DOHH2 (cell line): ENCODE measurements around the gene SAT1.

Experiments used
- H3F3A ChIP-seq: fragments of 200-600 bp; sonication (generic), shearing (Covaris generic); 2 replicates; pipeline ENCODE4 v1.6.0; 2016; ENCODE audit warnings: antibody characterized with exemption, mild to moderate bottlenecking; ENCODE audit not compliant: control insufficient read depth, insufficient read depth
- H3K27ac ChIP-seq: fragments of 200-600 bp; sonication (generic); 2 replicates; pipeline ENCODE4 v1.5.1; 2014; ENCODE audit warnings: low read depth, mild to moderate bottlenecking, low read length, moderate library complexity
- H3K27me3 ChIP-seq: fragments of 200-600 bp; sonication (generic); 2 replicates; pipeline ENCODE4 v1.6.1; 2014; ENCODE audit warnings: mild to moderate bottlenecking, low read length, mixed read lengths; ENCODE audit not compliant: control insufficient read depth
- H3K36me3 ChIP-seq: fragments of 200-600 bp; sonication (generic); 2 replicates; pipeline ENCODE4 v1.6.1; 2014; ENCODE audit warnings: mild to moderate bottlenecking, low read length, moderate library complexity, mixed read lengths; ENCODE audit not compliant: control insufficient read depth
- H3K4me1 ChIP-seq: fragments of 200-600 bp; sonication (generic); 2 replicates; pipeline ENCODE4 v1.6.1; 2014; ENCODE audit warnings: mild to moderate bottlenecking, low read length, mixed read lengths; ENCODE audit not compliant: control insufficient read depth
- H3K4me2 ChIP-seq: fragments of 200-600 bp; sonication (generic); 2 replicates; pipeline ENCODE4 v1.6.0; 2014; ENCODE audit warnings: mild to moderate bottlenecking, low read length, moderate library complexity
- H3K4me3 ChIP-seq: fragments of 200-600 bp; sonication (generic); 2 replicates; pipeline ENCODE4 v1.5.1; 2014; ENCODE audit warnings: mild to moderate bottlenecking, low read length, mixed read lengths
- H3K79me2 ChIP-seq: fragments of 200-600 bp; sonication (generic); 2 replicates; pipeline ENCODE4 v1.6.1; 2014; ENCODE audit warnings: mild to moderate bottlenecking, low read length, mixed read lengths; ENCODE audit not compliant: control insufficient read depth
- H3K9me2 ChIP-seq: fragments of 200-600 bp; sonication (generic); replicated peaks from 2 replicates; pipeline ENCODE4 v1.6.1; 2014; ENCODE audit warnings: mild to moderate bottlenecking, low read length, mixed read lengths; ENCODE audit not compliant: control insufficient read depth
- H3K9me3 ChIP-seq: fragments of 200-600 bp; sonication (generic); 2 replicates; pipeline ENCODE4 v1.6.1; 2014; ENCODE audit warnings: antibody characterized with exemption, low read length, mixed read lengths; ENCODE audit not compliant: control insufficient read depth, insufficient read depth
- H4K20me1 ChIP-seq: fragments of 200-600 bp; sonication (generic); 2 replicates; pipeline ENCODE4 v1.6.0; 2014; ENCODE audit warnings: low read depth, mild to moderate bottlenecking, antibody characterized with exemption, low read length, moderate library complexity; ENCODE audit not compliant: control insufficient read depth, insufficient read depth
- CTCF ChIP-seq: fragments of 200-600 bp; sonication (generic); IDR thresholded peaks from one replicate; pipeline ENCODE4 v1.5.1; 2014; ENCODE audit warnings: antibody characterized with exemption, mild to moderate bottlenecking, low read depth, low read length; ENCODE audit not compliant: poor library complexity, severe bottlenecking
- EZH2phosphoT487 ChIP-seq: fragments of 200-600 bp; sonication (generic); IDR thresholded peaks from 2 replicates; pipeline ENCODE4 v1.6.1; 2017; ENCODE audit warnings: borderline replicate concordance, mild to moderate bottlenecking, antibody characterized with exemption, low read length, moderate library complexity, mixed read lengths

SAT1 gene

GRCh38 chrX:23749129-23749528 is 33.8 kb upstream of the SAT1 start:
- Histone ChIP-seq H4K20me1 (no peaks in the 10 kb centered on the region), H3K4me2 (no peak overlapping the region), H3F3A (peaks cover 7% of the 10 kb centered on the region), H3K9me2 (no peaks in the 10 kb centered on the region), H3K36me3 (peaks cover 5% of the 10 kb centered on the region), H3K4me1 (peaks cover 17% of the 10 kb centered on the region), H3K27me3 (no peaks in the 10 kb centered on the region), H3K4me3 (no peak overlapping the region), H3K27ac (no peak overlapping the region), H3K79me2 (no peaks in the 10 kb centered on the region), H3K9me3 (no peaks in the 10 kb centered on the region)
- TF ChIP-seq EZH2phosphoT487 (no peak), CTCF (no peak)

GRCh38 chrX:23749576-23749975 is 33.4 kb upstream of the SAT1 start:
- Histone ChIP-seq H4K20me1 (no peaks in the 10 kb centered on the region), H3K79me2 (no peaks in the 10 kb centered on the region), H3F3A (peaks cover 3% of the 10 kb centered on the region; the same call in 1 of the 2 replicates), H3K36me3 (peaks cover 8% of the 10 kb centered on the region), H3K27ac (no peak overlapping the region), H3K4me2 (no peak overlapping the region), H3K4me3 (no peak overlapping the region), H3K4me1 (peaks cover 21% of the 10 kb centered on the region), H3K27me3 (no peaks in the 10 kb centered on the region), H3K9me3 (no peaks in the 10 kb centered on the region), H3K9me2 (no peaks in the 10 kb centered on the region)
- no peak for TF ChIP-seq EZH2phosphoT487
- TF ChIP-seq CTCF = no peak

GRCh38 chrX:23752740-23753415 is 30.1 kb upstream of the SAT1 start:
- Histone ChIP-seq H3K4me1 (peaks cover 29% of the 10 kb centered on the region), H3K4me2 (no peak overlapping the region), H3K36me3 (peaks cover 25% of the 10 kb centered on the region), H3K79me2 (no peaks in the 10 kb centered on the region), H3F3A (no peaks in the 10 kb centered on the region), H3K27me3 (no peaks in the 10 kb centered on the region), H4K20me1 (no peaks in the 10 kb centered on the region), H3K4me3 (no peak overlapping the region), H3K9me3 (no peaks in the 10 kb centered on the region), H3K27ac (no peak overlapping the region), H3K9me2 (no peaks in the 10 kb centered on the region)
- TF ChIP-seq CTCF (no peak), EZH2phosphoT487 (no peak)
